ENCODE data around the gene CCR3. TPM values are rescaled to one million over a fixed set of nuclear protein-coding genes. Genes with fewer than 3 reads are reported as not detected.
"Not testable (repeated sequence)": the region's sequence is repeated elsewhere in the genome, so short reads cannot be mapped to it uniquely, and the experiment has no call there.

Gene CCR3
- total and polyA plus RNA-seq, 5 donors, result not detected

DNA sequence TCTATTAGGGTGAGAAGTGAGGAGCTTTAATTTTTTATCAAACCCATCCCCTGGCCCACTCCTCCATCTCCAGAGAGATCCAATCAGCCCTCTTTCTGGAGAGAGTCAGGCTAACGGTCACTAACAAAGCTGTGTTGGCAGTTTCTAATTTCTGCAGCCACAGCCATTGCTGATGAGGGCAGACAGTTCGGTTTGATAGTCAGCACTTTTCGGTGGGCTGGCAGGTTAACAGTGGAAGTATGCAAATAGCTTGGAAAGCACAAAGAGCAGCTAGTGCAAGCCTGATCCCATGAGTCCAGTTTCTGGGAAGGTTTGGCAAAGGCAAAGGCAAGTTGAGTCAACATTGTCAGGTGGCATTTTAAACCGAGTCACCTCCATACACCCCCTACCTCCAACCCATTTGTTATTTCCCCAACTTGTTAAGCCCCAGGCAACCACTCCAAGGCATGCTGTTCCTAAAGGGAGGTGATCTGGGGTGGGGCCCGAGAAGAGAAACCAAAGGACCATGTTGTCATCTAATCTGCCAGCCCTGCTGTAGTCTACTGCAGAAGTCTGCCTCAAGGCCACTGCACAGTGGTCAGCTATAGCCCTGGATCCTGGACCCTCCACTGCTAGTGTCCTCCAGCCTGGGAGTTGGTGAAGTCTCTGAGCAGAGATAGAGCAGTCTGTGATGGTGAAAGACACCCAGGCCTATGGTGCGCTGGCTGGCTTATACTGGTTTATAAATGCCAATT lies 35.8 kb upstream of the CCR3 start:
- Histone ChIP-seq H3K27me3 (ENCODE audit: control insufficient read depth, insufficient read depth) (no peaks in the 10 kb centered on the region), H3K9me3 (ENCODE audit: control insufficient read depth, low read length) (no peaks in the 10 kb centered on the region), H3K27ac (ENCODE audit: low read length) (no peak overlapping the region), H3K4me3 (ENCODE audit: low read length) (no peak overlapping the region), H3K4me1 (ENCODE audit: control insufficient read depth, insufficient read depth, low read length) (no peaks in the 10 kb centered on the region)
- peak; percentile 17 to 22 for ATAC-seq
- intact Hi-C loops (cut with DNase I), result no loop called here
- DNase-seq, result no peak
- WGBS, result 65% methylated on average over 6 of the region's 6 CpGs

DNA sequence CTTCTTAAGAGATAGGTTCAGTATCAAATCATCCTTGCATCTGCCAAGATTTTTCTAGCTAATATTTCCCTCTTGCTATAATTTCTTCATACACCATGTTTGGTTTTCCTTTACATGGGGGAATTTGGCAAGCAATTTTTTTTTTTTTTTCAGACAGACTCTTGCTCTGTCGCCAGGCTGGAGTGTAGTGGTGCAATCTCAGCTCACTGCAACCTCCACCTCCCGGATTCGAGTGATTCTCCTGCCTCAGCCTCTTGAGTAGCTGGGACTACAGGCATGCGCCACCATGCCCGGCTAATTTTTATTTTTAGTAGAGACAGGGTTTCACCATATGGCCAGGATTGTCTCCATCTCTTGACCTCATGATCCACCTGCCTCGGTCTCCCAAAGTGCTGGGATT lies 34.7 kb upstream of the CCR3 start:
- H3K27ac ChIP-seq (ENCODE audit: low read length); H3K4me1 ChIP-seq (ENCODE audit: control insufficient read depth, insufficient read depth, low read length); intact Hi-C loops (cut with DNase I); ATAC-seq; H3K27me3 ChIP-seq (ENCODE audit: control insufficient read depth, insufficient read depth); H3K9me3 ChIP-seq (ENCODE audit: control insufficient read depth, low read length); DNase-seq; H3K4me3 ChIP-seq (ENCODE audit: low read length): not testable (repeated sequence)
- 83% methylated on average over 6 of the region's 6 CpGs for WGBS

DNA sequence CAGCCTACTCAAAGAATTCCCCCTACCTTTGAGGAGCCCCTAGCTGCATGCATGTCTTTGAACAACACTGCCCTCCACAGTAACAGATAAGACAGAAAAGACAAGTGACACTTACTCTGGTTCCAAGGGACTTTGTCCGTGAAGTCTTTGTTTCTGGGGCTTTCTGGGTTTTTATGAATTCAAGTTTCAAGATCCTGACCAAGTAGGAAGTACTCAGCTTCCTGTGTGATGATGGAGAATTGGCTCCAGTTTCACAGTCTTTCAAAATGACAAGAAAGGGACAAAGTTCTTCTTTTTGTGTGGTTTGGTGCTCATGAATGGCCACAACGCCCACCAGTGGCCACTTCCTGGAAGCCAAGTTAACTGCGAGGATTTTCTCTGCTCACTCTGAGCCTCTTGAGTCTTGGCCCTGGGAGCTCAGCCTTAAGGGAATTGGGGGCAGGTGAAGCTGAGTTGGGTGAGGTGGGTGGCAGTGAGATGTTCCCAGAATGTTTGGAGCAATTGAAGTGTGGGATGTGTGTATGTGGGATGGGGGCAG lies 34.0 kb upstream of the CCR3 start, which contains the start of gene CCR1:
Gene CCR1 (minus strand): TSS at position 147 of the 538 bp plus-strand sequence. CDS start 4,000 bp downstream, outside the sequence.
- intact Hi-C loops (cut with DNase I), result no loop called here
- Histone ChIP-seq H3K9me3 (ENCODE audit: control insufficient read depth, low read length) (no peaks in the 10 kb centered on the region), H3K27me3 (ENCODE audit: control insufficient read depth, insufficient read depth) (no peaks in the 10 kb centered on the region), H3K27ac (ENCODE audit: low read length) (no peak within 1 kb of the TSS), H3K4me3 (ENCODE audit: low read length) (peak within 1 kb of the TSS; percentile 1), H3K4me1 (ENCODE audit: control insufficient read depth, insufficient read depth, low read length) (no peaks in the 10 kb centered on the region)
- 15% methylated on average over 3 of the region's 3 CpGs for WGBS
- ATAC-seq (peak in 1 of 2 donors; percentile 40), DNase-seq (peak; percentile 58 to 81 (median 71))

DNA sequence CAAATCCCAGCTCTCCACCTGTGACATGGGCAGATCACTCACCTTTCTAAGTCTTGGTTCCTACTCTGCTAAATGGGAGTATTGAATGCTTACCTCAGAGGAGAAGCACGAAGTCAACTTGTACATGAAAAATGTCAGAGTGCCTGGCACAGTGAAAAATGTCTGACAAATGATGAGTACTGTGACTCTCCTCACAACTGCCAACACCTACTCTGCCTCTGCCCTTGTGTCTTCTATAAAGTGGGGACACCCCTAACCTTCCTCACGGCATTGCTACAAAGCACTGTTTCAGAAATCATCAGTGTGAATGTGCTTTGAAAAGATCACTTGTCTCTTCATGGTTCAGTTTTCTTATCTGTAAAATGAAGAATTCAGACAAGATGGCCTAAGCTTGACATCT lies 33.2 kb upstream of the CCR3 start:
- Histone ChIP-seq H3K27me3 (ENCODE audit: control insufficient read depth, insufficient read depth) (no peaks in the 10 kb centered on the region), H3K4me1 (ENCODE audit: control insufficient read depth, insufficient read depth, low read length) (no peaks in the 10 kb centered on the region), H3K9me3 (ENCODE audit: control insufficient read depth, low read length) (no peaks in the 10 kb centered on the region), H3K4me3 (ENCODE audit: low read length) (no peak overlapping the region), H3K27ac (ENCODE audit: low read length) (no peak overlapping the region)
- WGBS, result 28% methylated on average over 2 of the region's 2 CpGs
- DNase-seq (no peak), ATAC-seq (no peak)
- intact Hi-C loops (cut with DNase I), result no loop called here

DNA sequence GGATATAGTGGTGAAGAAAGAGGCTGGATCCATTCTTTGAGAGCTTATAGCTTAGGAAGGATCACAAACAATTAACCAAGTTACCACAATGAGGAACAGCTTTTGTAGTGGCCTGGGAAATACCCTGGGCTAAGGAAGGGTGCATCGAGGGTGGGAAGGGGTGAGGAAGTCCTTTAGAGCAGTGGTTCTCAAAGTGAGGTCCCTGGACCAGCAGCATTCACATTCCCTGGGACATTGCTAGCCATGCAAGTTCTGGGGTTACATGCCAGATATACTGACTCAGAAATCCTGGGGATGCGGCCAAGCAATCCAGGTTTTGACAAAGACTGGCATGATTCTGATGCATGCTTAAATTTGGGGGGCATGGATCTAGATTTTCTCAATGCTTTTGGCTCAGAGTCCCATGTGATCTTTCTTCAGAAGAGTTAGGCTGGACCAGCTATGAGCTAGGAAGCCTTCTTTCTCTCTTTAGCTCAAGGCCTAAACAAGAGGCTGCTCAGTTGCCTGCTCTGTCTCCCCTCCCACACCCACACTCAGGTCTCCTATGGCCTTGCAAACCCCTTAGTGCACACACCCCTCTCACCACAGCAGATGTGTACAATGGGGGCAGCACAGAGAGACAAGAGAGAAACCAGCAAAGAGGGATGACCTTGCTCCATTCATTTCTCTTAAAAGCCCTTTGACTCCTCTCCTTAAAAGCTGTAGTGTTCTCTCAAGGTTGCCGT lies 32.4 kb upstream of the CCR3 start:
- no peaks in the 10 kb centered on the region for H3K9me3 ChIP-seq (ENCODE audit: control insufficient read depth, low read length)
- H3K4me3 ChIP-seq (ENCODE audit: low read length), result no peak overlapping the region
- no peak for ATAC-seq
- no peak for DNase-seq
- H3K27ac ChIP-seq (ENCODE audit: low read length), result no peak overlapping the region
- WGBS, result 84% methylated on average over 3 of the region's 3 CpGs
- H3K27me3 ChIP-seq (ENCODE audit: control insufficient read depth, insufficient read depth), result no peaks in the 10 kb centered on the region
- intact Hi-C loops (cut with DNase I), result no loop called here
- H3K4me1 ChIP-seq (ENCODE audit: control insufficient read depth, insufficient read depth, low read length), result no peaks in the 10 kb centered on the region

DNA sequence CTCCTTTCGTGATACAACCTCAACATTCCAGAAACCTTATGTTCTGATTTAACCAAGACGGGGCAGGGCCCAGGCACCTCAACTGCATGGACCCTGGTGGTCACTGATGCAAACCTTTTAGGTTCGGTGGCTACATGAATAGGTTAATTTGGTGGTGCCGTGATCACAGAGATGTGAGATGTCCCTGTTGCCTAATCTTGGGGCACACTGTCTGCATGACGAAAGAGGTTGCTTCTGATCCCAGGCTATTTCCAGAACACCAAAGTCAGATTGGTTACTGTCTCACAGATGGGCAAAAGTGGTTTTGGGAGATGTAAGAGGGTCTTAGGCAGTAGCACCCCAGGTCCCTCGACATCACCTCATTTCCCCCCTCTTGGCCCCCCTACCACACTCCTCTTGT lies 30.2 kb upstream of the CCR3 start:
- ATAC-seq (no peak), DNase-seq (no peak)
- intact Hi-C loops (cut with DNase I), result no loop called here
- Histone ChIP-seq H3K4me3 (ENCODE audit: low read length) (no peak overlapping the region), H3K27me3 (ENCODE audit: control insufficient read depth, insufficient read depth) (no peaks in the 10 kb centered on the region), H3K27ac (ENCODE audit: low read length) (no peak overlapping the region), H3K4me1 (ENCODE audit: control insufficient read depth, insufficient read depth, low read length) (no peaks in the 10 kb centered on the region), H3K9me3 (ENCODE audit: control insufficient read depth, low read length) (no peaks in the 10 kb centered on the region)
- 74% methylated on average over 6 of the region's 6 CpGs for whole genome bisulfite sequencing

DNA sequence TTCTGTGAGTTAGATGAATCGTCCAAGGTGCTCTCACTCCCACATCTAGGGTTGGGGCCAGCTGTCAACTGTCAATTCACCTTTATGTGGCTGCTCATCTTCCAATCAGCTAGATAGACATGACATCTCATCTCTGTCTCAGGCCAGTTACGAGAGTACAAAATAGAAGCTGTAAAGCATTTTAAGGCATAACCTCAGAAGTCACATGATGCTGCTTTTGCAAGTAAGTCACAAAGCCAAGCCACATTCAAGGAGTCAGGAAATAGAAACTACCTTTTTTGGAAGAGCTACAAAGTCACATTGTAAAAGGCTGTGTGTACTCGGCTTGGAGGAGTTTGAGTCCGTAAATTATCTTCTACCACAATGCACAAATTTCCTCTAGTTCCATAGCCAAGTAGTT lies 29.1 kb upstream of the CCR3 start:
- no peak overlapping the region for H3K4me3 ChIP-seq (ENCODE audit: low read length)
- H3K27ac ChIP-seq (ENCODE audit: low read length), result no peak overlapping the region
- no peaks in the 10 kb centered on the region for H3K9me3 ChIP-seq (ENCODE audit: control insufficient read depth, low read length)
- WGBS, result 55% methylated on average over 4 of the region's 4 CpGs
- H3K4me1 ChIP-seq (ENCODE audit: control insufficient read depth, insufficient read depth, low read length), result no peaks in the 10 kb centered on the region
- ATAC-seq (no peak), DNase-seq (no peak)
- intact Hi-C loops (cut with DNase I), result no loop called here
- H3K27me3 ChIP-seq (ENCODE audit: control insufficient read depth, insufficient read depth), result no peaks in the 10 kb centered on the region

DNA sequence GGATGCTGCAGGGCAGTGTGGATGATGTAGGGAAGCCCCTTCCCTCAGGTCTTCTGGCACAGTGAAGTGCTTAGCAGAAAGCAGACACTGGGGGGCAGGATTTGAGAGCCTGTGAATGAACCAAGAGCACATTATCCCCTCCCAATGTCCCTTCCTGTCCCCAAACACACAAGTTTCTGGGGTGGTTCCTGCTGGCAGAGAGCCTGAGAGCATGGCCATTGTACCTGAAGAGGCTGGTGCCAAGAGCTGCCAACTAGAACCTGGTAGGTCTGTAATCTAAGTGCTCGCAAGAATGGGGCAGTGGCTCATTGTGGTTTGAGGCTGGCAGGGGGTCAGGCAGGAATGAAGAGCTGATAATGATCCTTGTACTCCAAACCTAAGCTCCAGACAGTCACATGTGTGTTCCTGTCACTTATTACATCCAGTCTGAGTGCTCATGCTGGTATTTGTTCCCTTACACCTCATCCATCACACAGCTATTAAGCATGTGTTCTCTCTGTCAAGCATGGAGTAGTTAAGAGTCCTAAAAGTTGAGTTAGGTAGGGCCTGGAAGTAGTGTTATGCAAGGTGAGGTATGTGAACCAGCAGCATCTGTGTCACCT lies 27.4 kb upstream of the CCR3 start:
- WGBS, result 37% methylated on average over 1 of the region's 1 CpG
- intact Hi-C loops (cut with DNase I), result no loop called here
- ATAC-seq (no peak), DNase-seq (no peak)
- H3K9me3 ChIP-seq (ENCODE audit: control insufficient read depth, low read length), result no peaks in the 10 kb centered on the region
- no peak overlapping the region for H3K27ac ChIP-seq (ENCODE audit: low read length)
- H3K27me3 ChIP-seq (ENCODE audit: control insufficient read depth, insufficient read depth), result no peaks in the 10 kb centered on the region
- H3K4me3 ChIP-seq (ENCODE audit: low read length), result no peak overlapping the region
- H3K4me1 ChIP-seq (ENCODE audit: control insufficient read depth, insufficient read depth, low read length), result no peaks in the 10 kb centered on the region

DNA sequence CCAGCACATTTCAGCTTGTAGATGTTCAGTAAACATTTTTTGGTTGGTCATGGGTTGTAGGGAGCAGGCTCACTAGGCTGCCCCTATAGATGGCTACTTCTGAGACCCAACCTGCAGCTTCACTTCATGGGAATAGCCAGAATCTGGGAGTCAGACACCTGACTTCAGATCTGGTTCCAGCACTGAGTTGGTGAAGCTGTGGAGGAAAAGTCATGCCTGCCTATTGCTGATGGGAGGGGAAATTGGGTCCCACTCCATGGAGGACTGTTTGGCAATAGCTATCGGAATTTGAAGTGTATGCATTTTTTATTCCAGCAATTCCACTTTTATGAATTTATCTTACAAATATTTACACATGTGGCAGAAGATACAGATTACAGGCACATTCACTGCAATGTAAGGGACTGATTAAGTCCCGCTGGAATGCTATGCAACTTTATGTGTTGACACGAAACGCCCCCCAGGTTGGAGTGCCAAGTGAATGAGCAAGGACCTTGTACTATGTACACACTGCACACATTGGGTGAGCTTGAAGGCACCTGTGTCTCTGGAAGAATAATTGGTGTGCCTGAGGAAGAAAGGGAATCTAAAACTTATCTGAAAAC lies 26.3 kb upstream of the CCR3 start:
- intact Hi-C loops (cut with DNase I), result no loop called here
- 67% methylated on average over 4 of the region's 4 CpGs for WGBS
- ATAC-seq (no peak), DNase-seq (no peak)
- Histone ChIP-seq H3K27ac (ENCODE audit: low read length) (no peak overlapping the region), H3K9me3 (ENCODE audit: control insufficient read depth, low read length) (no peaks in the 10 kb centered on the region), H3K4me1 (ENCODE audit: control insufficient read depth, insufficient read depth, low read length) (no peaks in the 10 kb centered on the region), H3K27me3 (ENCODE audit: control insufficient read depth, insufficient read depth) (no peaks in the 10 kb centered on the region), H3K4me3 (ENCODE audit: low read length) (no peak overlapping the region)

DNA sequence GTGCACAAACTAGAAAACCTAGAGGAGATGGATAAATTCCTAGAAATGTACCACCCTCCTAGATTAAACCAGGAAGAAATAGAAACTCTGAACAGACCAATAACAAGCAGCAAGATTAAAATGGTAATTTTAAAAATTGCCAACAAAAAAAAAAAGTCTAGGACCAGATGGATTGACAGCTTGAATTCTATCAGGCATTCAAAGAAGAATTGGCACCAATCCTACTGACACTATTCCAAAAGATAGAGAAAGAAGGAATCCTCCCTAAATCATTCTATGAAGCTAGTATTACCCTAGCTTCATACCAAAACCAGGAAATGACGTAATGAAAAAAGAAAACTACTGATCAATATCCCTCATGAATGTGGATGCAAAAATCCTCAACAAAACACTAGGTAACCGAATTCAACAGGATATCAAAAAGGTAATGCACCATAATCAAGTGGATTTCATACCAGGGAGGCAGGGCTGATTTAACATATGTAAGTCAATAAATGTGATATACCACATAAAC lies 24.0 kb upstream of the CCR3 start:
- WGBS, result 73% methylated on average over 2 of the region's 2 CpGs
- intact Hi-C loops (cut with DNase I), result no loop called here
- Histone ChIP-seq H3K9me3 (ENCODE audit: control insufficient read depth, low read length) (no peaks in the 10 kb centered on the region), H3K27ac (ENCODE audit: low read length) (no peak overlapping the region), H3K4me1 (ENCODE audit: control insufficient read depth, insufficient read depth, low read length) (no peaks in the 10 kb centered on the region), H3K4me3 (ENCODE audit: low read length) (no peak overlapping the region), H3K27me3 (ENCODE audit: control insufficient read depth, insufficient read depth) (no peaks in the 10 kb centered on the region)
- ATAC-seq, result no peak
- DNase-seq, result no peak
